GM19372 (cell line): ENCODE measurements around the gene NDUFA5.
"Not testable (repeated sequence)": the region's sequence is repeated elsewhere in the genome, so short reads cannot be mapped to it uniquely, and the experiment has no call there.

ENCODE experiments used
- ATAC-seq: cut with Tn5 transposase; IDR thresholded peaks from one replicate; pipeline ENCODE4 v1.9.1; 2021; ENCODE audit warnings: mild to moderate bottlenecking, low read depth, moderate library complexity; ENCODE audit not compliant: unreplicated experiment

NDUFA5 gene

DNA sequence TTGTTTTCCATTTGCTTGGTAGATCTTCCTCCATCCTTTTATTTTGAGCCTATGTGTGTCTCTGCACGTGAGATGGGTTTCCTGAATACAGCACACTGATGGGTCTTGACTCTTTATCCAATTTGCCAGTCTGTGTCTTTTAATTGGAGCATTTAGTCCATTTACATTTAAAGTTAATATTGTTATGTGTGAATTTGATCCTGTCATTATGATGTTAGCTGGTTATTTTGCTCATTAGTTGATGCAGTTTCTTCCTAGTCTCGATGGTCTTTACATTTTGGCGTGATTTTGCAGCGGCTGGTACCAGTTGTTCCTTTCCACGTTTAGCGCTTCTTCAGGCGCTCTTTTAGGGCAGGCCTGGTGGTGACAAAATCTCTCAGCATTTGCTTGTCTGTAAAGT is 31.1 kb downstream of the NDUFA5 start:
- ATAC-seq: not testable (repeated sequence)

DNA sequence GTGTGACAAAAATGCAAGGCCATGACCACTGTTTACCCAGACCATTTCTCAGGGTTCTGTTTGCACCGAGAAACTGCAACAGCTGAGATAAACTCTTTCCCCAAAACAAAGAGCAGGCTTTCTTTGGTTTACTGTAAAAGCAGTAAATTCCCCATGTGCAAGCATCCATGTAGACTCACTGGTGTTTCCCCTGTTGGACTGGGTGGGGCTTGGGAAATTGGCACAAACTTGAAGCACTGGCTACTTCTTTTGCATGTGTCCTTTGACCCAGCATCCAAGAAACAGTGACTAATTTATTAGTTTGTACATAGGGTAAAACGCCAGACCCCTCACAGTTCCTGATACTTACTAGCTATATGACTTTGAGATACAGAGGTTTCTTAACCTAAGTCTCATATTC is 35.6 kb downstream of the NDUFA5 start:
- no peak for ATAC-seq

DNA sequence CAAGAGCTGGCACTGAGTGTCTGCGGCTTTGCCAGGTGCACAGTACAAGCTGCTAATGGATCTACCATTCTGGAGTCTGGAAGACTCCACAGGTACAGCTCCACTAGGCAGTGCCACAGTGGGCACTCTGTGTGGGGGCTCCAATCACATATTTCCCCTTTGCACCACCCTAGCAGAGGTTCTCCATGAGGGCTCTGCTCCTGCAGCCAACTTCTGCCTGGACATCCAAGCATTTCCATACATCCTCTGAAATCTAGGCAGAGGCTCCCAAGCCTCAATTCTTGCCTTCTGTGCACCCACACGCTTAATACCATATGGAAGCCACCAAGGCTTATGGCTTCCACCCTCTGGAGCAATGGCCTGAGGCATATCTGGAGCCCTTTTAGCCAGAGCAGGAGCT is 52.4 kb downstream of the NDUFA5 start:
- no peak for ATAC-seq

DNA sequence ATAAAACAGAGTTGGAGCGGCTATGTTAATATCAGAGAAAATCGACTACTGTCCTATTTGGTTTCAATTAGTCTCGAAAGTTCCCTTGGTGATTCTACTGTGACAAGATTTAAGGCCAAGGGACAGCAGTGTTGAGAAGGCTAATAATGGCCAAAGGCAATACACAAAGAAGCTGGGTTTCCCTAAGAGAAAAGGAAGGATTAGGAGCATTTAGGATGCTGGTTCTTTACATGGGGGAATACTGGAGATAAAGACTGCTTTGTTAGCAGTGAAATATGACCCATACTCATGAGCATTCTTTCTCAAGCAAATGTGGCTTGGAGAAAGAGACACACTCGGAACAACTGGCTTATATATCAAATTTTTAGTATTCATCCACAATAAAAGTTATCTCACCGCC is 55.4 kb downstream of the NDUFA5 start:
- ATAC-seq: no peak

DNA sequence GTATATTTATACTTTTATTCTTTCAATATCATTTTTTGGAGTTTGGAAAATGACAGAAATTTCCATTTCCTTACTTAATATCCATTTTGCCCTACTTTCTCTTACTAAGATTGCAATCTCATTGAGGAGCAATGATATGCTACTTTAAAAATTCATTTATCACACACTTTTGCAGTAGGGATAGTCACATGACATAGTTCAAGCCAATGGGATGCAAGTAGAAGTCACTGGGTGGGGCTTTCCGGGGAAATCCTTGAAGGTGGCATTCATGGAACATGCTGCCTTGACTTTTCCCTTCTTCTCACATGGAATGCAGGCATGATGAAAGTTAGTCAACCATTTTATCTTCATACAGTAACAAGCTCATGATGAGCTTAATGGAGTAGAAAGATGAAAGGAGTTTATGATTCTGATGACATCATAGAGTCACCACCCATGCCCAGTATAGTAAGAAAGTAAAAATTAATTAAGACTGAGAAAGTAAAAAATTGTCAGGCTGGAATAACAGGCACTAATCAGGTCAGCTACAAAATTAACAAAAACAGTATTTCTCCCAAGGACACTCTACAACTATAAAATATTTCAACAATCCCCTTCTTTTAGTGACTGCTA is 56.6 kb downstream of the NDUFA5 start:
- ATAC-seq: no peak

DNA sequence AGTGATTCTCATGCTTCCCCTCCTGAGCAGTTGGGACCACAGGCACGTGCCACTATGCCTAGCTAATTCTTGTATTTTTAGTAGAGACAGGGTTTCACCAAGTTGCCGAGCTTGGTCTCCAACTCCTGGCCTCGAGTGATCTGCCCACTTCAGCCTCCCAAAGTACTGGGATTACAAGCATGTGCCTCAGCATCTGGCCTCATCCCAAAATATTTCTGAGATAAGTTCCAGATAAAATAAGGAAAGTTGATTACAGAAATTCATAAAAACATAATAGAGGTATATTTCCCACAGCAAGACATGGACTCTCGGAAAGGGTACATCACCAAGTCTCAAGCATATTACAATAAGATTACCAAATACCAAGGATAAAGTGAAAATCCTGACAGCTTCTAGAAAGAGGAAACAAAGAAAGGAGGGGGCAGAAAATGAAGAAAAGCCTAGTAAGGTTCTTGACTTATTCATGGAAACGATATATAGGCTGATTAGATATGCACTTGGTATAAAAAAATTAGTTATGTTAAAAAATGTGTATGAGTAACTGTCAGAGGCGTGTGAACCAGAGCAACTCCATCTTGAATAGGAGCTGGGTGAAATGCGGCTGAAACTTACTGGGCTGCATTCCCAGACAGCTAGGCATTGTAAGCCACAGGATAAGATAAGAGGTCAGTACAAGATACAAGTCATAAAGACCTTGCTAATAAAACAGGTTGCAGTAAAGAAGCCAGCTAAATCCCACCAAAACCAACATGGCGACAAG is 58.2 kb downstream of the NDUFA5 start:
- ATAC-seq: no peak

DNA sequence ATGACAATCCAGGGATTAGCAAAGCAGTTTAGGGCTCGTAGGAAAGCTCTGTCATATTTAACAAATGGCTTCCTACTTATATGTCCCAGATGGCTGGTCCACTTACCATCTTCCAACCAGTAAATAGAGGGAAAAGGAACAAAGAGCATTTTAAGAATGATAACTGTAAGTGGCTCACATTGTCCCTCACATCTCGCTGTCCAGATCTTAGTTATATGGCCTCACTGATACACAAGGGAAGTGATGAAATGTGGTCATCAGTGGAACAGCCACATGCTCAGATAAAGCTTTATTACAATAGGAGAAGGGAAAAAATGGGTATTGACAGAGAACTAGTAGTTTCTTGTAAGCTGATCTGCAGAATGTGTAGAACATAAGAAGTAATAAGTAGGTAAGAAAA is 59.0 kb downstream of the NDUFA5 start:
- ATAC-seq: no peak

DNA sequence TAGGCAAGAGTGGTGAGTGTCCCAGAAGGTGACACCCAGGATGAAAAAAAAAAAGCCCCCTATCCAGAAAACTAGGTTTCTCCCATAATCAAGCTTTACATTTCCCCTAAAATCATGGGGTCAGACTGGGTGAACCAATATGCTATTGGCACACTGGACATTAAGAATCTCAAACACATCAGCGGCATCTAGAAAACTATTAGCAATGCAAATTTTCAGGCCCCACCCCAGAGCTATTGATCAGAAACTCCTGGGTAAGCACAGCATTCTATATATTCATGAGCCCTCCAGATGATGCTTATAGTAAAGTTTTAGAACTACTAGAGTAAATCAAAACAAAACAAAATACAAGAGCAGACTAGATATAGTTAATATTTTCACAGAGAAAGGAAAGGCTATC is 59.6 kb downstream of the NDUFA5 start:
- ATAC-seq: no peak

DNA sequence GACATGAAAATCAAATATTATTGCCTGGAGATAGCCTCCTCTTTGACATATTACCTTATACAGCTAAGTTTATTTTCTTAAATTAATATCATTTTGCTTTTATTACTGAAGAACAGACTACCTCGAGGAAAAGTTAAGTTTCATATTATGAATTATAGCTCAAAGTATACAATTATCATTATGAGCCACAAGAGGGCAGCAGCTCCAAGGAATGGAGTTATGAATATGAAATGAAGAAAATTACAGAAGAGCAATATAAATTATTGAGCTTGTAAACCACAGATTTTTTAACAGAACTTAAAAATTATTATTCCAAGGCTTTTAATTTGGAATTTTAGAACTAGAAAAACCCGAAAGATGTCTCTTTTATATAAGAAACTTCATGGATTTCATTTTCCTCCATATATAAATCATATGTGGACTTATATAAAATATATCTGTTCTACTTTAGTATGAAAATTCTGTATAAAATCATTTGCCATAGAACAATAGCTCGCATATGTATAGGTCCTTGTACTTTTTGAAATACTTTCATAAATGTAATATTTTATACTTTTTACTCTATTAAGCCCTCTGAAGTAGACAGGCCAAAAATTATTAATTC is 63.3 kb downstream of the NDUFA5 start:
- ATAC-seq: no peak

DNA sequence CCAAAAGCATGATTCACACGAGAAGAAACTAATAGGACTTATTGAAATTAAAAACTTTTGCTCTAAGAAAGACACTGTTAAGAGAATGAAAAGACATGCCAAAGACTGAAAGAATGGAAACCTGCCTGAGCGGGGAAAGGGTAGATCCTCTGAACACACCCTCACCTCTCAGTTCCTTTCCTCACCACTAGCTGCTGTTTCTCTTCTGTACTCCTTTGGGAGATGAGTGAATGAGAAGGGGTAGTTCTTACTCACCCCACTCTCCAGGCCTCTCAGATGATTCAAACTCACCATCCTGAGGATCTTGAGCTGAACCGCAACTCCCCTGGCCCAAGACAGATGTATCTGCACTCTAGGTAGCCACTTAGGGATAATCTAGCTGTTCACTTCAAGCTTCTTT is 65.1 kb downstream of the NDUFA5 start:
- no peak for ATAC-seq
